Cardiac muscle cell (in vitro differentiated cells and primary cell): Measurements from ENCODE around the gene AFF1. TPM values are rescaled to one million over a fixed set of nuclear protein-coding genes. Genes with fewer than 3 reads are reported as not detected.

Experiments used
- DNase-seq, 2 donors: peaks; one replicate each; pipeline versions ENCODE4 v3.0.0 to v3.0.0-alpha.2; 2010 to 2017; ENCODE audit warnings: low read depth in 1 of 2, low spot score in 1 of 2
- H3K27ac ChIP-seq: fragments of 200-600 bp; sonication (generic); 2 replicates; pipeline ENCODE4 v1.5.1; 2016
- H3K27me3 ChIP-seq: fragments of 200-600 bp; sonication (generic); 2 replicates; pipeline ENCODE4 v1.6.0; 2016; ENCODE audit warnings: control low read depth
- H3K36me3 ChIP-seq: fragments of 200-600 bp; sonication (generic); 2 replicates; pipeline ENCODE4 v1.5.1; 2016; ENCODE audit warnings: control low read depth
- H3K4me1 ChIP-seq: fragments of 200-600 bp; sonication (generic); 2 replicates; pipeline ENCODE4 v1.8.1; 2017; ENCODE audit warnings: low read depth, mild to moderate bottlenecking, mixed run types
- H3K4me3 ChIP-seq: fragments of 200-600 bp; sonication (generic); 2 replicates; pipeline ENCODE4 v1.5.1; 2016; ENCODE audit warnings: mild to moderate bottlenecking
- H3K9me3 ChIP-seq: fragments of 200-600 bp; sonication (generic); 2 replicates; pipeline ENCODE4 v1.5.1; 2017; ENCODE audit warnings: low read depth, mild to moderate bottlenecking, control low read depth
- polyA plus RNA-seq: library from polyadenylated mRNA; unstranded; fragments of >200 nt; fragmentation: Nextera tagmentation; extraction: Ambion mirVana; gene quantifications from 2 replicates; pipeline ENCODE4 v1.2.1, GENCODE V29; 2016
- total RNA-seq: library from RNA; depleted of rRNA; stranded (reverse); fragments of >200 nt; gene quantifications from 2 replicates; pipeline ENCODE4 v1.2.3, GENCODE V29; 2016
- TF ChIP-seq, protein P1 (sequence below): IDR thresholded peaks from 2 replicates; pipeline ENCODE4 v1.5.1; 2012; ENCODE audit warnings: low read depth, mild to moderate bottlenecking, low read length

The AFF1 gene
- total and polyA plus RNA-seq, 2 experiments from 2014 or later, result 26.3 to 45.0 TPM

DNA sequence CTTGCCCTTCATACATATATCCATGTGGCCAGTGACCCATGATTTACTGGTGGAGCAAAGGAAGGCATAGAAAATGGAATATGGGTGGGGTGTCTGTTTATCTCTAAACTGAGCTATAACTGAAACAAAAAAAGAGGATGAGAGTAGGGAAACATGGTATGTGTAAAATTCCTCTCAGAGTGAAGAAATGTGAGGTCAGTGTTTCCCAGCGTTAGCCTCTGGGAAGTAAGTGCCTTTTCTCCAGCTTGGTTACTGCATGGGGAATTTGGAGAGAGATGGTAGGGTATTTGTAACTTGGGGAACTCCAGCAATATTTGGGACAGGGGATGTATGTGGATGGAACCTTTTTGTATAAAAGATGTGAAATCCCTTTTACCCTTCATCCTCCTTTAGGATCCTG is 89.4 kb downstream of the AFF1 start:
- TF ChIP-seq, protein P1, sequence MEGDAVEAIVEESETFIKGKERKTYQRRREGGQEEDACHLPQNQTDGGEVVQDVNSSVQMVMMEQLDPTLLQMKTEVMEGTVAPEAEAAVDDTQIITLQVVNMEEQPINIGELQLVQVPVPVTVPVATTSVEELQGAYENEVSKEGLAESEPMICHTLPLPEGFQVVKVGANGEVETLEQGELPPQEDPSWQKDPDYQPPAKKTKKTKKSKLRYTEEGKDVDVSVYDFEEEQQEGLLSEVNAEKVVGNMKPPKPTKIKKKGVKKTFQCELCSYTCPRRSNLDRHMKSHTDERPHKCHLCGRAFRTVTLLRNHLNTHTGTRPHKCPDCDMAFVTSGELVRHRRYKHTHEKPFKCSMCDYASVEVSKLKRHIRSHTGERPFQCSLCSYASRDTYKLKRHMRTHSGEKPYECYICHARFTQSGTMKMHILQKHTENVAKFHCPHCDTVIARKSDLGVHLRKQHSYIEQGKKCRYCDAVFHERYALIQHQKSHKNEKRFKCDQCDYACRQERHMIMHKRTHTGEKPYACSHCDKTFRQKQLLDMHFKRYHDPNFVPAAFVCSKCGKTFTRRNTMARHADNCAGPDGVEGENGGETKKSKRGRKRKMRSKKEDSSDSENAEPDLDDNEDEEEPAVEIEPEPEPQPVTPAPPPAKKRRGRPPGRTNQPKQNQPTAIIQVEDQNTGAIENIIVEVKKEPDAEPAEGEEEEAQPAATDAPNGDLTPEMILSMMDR, result no peak
- H3K27ac ChIP-seq, result no peak overlapping the region
- H3K4me1 ChIP-seq, result peaks cover 20% of the 10 kb centered on the region
- no peaks in the 10 kb centered on the region for H3K27me3 ChIP-seq
- H3K9me3 ChIP-seq, result no peaks in the 10 kb centered on the region
- no peaks in the 10 kb centered on the region for H3K36me3 ChIP-seq
- peak in 1 of 2 donors; percentile 37 for DNase-seq
- H3K4me3 ChIP-seq, result no peak overlapping the region

DNA sequence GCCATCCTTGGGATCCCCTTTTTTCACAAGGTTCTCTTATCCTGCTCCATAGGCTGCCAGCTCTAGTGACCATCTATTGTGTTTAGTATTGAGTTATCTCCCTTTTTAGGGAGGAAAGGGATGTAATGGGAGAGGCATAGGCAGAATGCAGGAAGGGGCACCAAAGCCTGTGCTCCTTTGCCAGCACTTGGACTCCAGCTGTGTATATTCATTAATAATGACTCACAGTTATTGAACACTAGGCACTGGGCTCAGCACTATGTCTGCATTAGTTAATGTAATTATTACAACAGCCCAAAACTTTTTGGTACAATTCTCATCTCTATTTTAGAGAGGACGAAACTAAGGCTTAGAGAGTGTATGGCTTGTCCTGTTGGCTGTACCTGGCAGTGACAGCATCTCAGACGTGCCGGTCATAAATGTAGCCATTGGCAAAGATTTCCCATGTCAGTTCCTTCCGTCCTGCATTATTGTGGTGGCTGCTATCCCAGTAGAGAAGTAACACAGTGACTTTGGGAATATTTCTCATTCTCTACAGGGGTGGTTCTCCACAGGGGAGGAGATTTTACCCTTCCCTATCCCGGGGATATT is 90.3 kb downstream of the AFF1 start:
- TF ChIP-seq, protein P1, result no peak
- H3K9me3 ChIP-seq, result no peaks in the 10 kb centered on the region
- no peaks in the 10 kb centered on the region for H3K36me3 ChIP-seq
- H3K4me3 ChIP-seq, result no peak overlapping the region
- no peak for DNase-seq
- no peaks in the 10 kb centered on the region for H3K27me3 ChIP-seq
- no peak overlapping the region for H3K27ac ChIP-seq
- peaks cover 25% of the 10 kb centered on the region for H3K4me1 ChIP-seq

DNA sequence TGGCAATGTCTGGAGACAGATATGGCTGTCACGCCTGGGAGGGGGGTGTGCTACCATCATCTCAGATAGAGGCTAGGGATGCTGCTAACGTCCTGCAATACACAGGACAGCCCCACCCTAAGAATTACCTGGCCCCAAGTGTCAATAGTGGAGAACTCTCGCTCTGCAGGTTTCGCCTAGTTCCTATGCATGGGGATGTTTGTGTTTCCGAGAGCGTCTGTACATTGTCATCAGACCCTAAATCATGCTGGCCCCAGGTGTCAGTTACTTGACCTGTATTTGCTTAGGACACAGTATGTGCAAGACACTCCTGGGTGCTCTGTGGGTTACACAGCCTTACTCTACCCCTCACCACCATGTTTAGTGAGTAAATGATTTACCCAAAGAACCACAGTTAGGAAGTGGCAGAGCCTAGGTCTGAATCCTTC is 90.8 kb downstream of the AFF1 start:
- H3K27ac ChIP-seq, result no peak overlapping the region
- TF ChIP-seq, protein P1, result no peak
- no peak overlapping the region for H3K4me3 ChIP-seq
- DNase-seq, result no peak
- H3K4me1 ChIP-seq, result peaks cover 30% of the 10 kb centered on the region
- H3K27me3 ChIP-seq, result no peaks in the 10 kb centered on the region
- H3K9me3 ChIP-seq, result no peaks in the 10 kb centered on the region
- H3K36me3 ChIP-seq, result no peaks in the 10 kb centered on the region

DNA sequence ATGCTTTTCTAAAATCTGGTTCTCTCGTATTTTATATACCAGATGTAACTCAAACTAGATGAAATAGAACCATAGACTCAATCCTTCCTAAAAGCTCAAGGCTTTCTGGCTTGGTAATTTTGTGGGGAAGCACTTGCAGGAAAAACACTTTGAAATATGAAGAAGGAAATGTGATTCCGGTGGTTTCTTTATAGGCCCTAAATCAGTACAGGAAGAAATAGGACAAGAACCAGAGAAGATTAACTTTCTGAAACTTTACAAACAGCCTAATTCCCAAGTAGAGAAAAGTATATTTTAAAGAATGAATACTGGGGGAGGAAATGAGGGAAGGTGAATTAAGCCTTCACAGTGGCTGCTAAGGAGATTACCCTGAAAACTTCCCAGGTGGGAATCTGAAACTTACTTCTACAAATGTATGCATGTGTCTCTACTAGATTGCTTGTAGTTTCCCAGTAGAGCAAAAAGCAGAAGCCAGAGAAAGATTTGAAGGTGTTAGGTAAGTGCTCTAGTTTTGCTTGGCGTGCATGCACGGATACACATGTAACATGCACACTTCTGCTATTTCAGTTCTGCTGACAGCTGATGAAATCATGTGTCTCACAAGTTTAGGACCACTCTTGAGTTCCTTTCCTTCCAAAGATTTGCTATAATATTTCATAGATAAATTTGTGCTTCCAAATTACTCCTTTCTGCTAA is 92.1 kb downstream of the AFF1 start:
- peak overlapping the region; percentile 34 for H3K27ac ChIP-seq
- no peaks in the 10 kb centered on the region for H3K9me3 ChIP-seq
- H3K4me3 ChIP-seq, result no peak overlapping the region
- H3K27me3 ChIP-seq, result no peaks in the 10 kb centered on the region
- H3K4me1 ChIP-seq, result peaks cover 44% of the 10 kb centered on the region
- no peaks in the 10 kb centered on the region for H3K36me3 ChIP-seq
- TF ChIP-seq, protein P1, result no peak
- no peak for DNase-seq

DNA sequence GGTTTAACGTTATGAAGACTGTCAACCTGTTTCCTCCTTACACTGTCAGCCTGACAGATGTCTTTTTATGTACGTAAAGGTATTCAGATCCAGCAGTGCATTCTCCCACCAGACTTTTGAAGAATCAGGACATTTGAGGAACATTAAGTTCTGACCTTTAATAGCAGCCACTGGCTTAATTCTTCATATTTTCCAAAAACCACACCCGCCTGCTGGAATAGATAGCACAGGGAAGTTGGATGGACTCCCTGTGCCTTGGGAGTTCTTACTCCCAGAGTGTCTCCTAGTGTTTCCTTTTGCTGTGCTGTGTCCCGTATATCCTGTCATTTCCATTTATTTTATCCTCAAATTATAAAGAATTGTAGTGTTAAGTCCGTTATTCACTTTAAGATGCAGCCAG is 94.5 kb downstream of the AFF1 start:
- Histone ChIP-seq H3K27ac (peak overlapping the region; percentile 28), H3K36me3 (no peaks in the 10 kb centered on the region), H3K27me3 (no peaks in the 10 kb centered on the region), H3K4me3 (no peak overlapping the region), H3K9me3 (no peaks in the 10 kb centered on the region), H3K4me1 (peaks cover 64% of the 10 kb centered on the region)
- no peak for DNase-seq
- TF ChIP-seq, protein P1, result no peak
